Measurements from ENCODE around the gene NFIB. TPM values are rescaled to one million over a fixed set of nuclear protein-coding genes. Genes with fewer than 3 reads are reported as not detected.

NFIB gene
- total RNA-seq, 1 donor from 2014 or later, result 76.4 TPM

DNA sequence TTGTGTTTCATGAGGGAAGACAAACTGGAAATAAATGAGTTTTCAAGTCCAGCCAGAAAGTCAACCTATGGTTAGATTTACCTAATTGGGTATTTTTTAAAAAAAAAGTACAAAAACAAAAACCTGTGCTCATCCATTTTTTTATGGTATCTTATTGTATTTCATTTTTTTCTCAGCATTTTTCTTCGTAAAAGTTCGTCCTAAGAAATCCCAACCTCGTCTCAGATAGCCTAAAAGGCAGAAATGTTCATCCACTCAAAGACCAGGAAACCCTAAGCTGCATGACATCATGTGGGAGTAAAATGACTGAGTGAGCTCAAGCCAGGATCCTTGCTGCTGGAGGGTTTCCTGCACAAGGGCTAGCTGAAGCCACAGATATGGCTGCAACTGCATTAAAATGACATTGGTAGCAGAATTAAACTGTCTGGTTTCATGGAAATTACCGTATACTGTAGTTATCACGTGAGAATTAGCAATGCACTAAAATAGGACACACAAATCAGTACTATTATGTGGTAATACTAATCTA is 70.4 kb downstream of the NFIB start:
- Mint-ChIP-seq H3K27ac (no peak overlapping the region), H3K36me3 (peaks cover 3% of the 10 kb centered on the region), H3K27me3 (no peaks in the 10 kb centered on the region), H3K4me3 (no peak overlapping the region), H3K9me3 (no peaks in the 10 kb centered on the region), H3K4me1 (ENCODE audit: unreplicated experiment) (peaks cover 70% of the 10 kb centered on the region)
- TF ChIP-seq, protein P1, sequence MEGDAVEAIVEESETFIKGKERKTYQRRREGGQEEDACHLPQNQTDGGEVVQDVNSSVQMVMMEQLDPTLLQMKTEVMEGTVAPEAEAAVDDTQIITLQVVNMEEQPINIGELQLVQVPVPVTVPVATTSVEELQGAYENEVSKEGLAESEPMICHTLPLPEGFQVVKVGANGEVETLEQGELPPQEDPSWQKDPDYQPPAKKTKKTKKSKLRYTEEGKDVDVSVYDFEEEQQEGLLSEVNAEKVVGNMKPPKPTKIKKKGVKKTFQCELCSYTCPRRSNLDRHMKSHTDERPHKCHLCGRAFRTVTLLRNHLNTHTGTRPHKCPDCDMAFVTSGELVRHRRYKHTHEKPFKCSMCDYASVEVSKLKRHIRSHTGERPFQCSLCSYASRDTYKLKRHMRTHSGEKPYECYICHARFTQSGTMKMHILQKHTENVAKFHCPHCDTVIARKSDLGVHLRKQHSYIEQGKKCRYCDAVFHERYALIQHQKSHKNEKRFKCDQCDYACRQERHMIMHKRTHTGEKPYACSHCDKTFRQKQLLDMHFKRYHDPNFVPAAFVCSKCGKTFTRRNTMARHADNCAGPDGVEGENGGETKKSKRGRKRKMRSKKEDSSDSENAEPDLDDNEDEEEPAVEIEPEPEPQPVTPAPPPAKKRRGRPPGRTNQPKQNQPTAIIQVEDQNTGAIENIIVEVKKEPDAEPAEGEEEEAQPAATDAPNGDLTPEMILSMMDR (conservative IDR thresholded peaks at IDR 0.05), result no peak
- no peak for DNase-seq (ENCODE audit: extremely low spot score, unreplicated experiment)

DNA sequence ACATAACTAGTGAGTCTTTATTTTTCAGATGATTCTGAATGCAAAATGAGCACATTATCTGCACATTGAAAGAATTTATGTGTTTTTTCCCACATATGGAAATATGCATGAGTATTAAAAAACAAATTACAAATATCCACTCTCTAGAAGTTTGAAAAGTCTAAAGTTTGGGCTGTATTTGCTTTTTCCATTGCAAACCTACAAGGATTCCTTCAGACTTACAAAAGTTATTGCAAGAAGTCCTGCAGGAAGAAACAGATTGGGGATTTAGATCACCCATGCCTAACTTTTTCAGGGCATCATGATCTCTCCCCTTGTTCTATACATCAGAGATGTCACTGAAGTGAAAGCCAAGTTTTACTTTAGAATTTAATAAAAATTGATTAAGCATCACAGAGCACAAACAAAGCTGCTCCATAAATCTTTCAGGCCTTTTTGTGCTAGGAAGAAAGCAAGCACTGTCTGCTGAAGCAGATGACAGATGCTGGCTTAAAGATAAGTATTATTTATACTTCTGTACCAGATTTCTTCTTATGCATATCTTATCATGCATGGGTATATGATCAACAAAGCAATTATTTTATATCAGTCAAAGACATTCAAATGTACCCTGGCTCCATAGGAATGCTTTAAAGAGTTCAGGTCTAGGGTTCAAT is 71.7 kb downstream of the NFIB start:
- Mint-ChIP-seq H3K4me3 (no peak overlapping the region), H3K27me3 (no peaks in the 10 kb centered on the region), H3K27ac (no peak overlapping the region), H3K36me3 (peaks cover 8% of the 10 kb centered on the region), H3K4me1 (ENCODE audit: unreplicated experiment) (peaks cover 78% of the 10 kb centered on the region), H3K9me3 (no peaks in the 10 kb centered on the region)
- no peak for DNase-seq (ENCODE audit: extremely low spot score, unreplicated experiment)
- TF ChIP-seq, protein P1 (conservative IDR thresholded peaks at IDR 0.05), result no peak

DNA sequence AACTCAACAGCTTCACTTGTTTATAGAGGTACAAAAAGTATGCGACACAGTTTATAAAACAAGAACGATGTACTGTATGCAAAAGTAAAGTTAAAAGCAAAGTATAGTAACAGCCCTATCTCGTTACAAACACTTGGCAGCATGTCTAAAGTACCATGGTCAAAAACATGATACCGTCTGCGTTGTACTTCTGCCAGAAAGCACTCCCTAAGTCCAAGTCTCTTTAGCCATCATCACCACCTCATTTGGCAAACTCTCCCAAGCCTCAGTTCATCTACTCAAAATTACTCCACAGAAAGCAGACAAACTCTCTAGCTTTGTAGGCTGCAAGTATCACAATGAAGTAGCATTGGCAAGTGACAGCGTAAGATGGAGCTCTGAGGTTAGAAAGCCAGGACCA is 73.4 kb downstream of the NFIB start:
- Mint-ChIP-seq H3K27me3 (no peaks in the 10 kb centered on the region), H3K4me1 (ENCODE audit: unreplicated experiment) (peaks cover 76% of the 10 kb centered on the region), H3K36me3 (peaks cover 4% of the 10 kb centered on the region), H3K27ac (no peak overlapping the region), H3K9me3 (no peaks in the 10 kb centered on the region), H3K4me3 (no peak overlapping the region)
- TF ChIP-seq, protein P1 (conservative IDR thresholded peaks at IDR 0.05), result no peak
- no peak for DNase-seq (ENCODE audit: extremely low spot score, unreplicated experiment)

DNA sequence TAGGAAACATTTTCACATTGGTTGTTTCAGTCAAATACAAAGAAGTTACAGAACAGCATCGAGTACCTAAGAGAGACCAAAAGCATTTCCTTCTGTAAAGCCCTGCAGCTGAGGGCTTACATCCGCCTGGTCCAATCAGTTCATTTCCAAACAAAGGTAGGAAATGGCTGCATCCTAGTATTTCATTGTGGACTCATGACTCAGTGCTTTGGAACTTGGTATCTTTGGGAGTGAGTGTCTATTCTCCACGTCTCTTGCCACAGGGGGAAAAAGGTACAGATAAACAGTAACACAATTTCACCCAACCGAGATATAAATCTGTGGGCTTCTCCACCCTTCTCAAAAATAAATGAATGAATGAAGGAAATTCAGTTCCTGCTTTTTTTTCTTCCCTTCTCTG is 75.4 kb downstream of the NFIB start:
- peaks cover 11% of the 10 kb centered on the region for H3K36me3 Mint-ChIP-seq
- H3K4me3 Mint-ChIP-seq, result peak overlapping the region; percentile 56
- TF ChIP-seq, protein P1 (conservative IDR thresholded peaks at IDR 0.05), result no peak
- no peak for DNase-seq (ENCODE audit: extremely low spot score, unreplicated experiment)
- H3K4me1 Mint-ChIP-seq (ENCODE audit: unreplicated experiment), result peaks cover 66% of the 10 kb centered on the region
- H3K27me3 Mint-ChIP-seq, result no peaks in the 10 kb centered on the region
- H3K27ac Mint-ChIP-seq, result peak overlapping the region; percentile 80
- no peaks in the 10 kb centered on the region for H3K9me3 Mint-ChIP-seq

DNA sequence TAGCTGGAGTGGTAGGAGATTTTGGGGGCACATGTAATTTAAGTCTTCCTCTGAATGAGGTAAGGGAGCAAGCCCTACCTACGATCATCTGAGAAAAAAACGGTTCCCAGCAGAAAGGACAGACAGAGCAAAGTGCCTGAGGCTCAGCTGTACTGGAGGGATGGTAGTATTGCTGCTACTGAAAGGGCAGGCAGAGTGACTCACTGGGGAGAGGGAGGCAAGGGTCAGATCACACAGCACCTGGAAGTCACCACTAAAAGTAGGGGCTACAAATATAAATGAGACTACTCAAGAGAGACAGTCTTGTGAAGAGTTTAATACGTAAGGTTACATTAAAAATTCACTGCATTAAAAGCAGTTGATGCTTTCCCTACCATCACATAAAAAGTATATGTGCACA is 75.9 kb downstream of the NFIB start:
- TF ChIP-seq, protein P1 (conservative IDR thresholded peaks at IDR 0.05), result no peak
- Mint-ChIP-seq H3K4me3 (peak overlapping the region; percentile 56), H3K4me1 (ENCODE audit: unreplicated experiment) (peaks cover 62% of the 10 kb centered on the region), H3K27ac (peak overlapping the region; percentile 80), H3K27me3 (no peaks in the 10 kb centered on the region), H3K9me3 (no peaks in the 10 kb centered on the region), H3K36me3 (peaks cover 11% of the 10 kb centered on the region)
- DNase-seq (ENCODE audit: extremely low spot score, unreplicated experiment), result no peak
